Upper lobe of left lung (tissue), 4 donors: ENCODE measurements around the gene E2F7.

ENCODE experiments used
- CTCF ChIP-seq, 6 experiments: fragments of 450-650 bp in 4 of 6; fragments of 200-600 bp in 2 of 6; sonication (generic) in 2 of 6; IDR thresholded peaks; one replicate each; pipeline ENCODE4 v1.5.1; 2016 to 2019; ENCODE audit warnings: antibody characterized with exemption in 6 of 6
- EP300 ChIP-seq, 4 donors: sonication (generic); formaldehyde crosslinking; IDR thresholded peaks; one replicate each; pipeline ENCODE4 v1.5.1; 2017; ENCODE audit warnings: antibody characterized with exemption in 4 of 4, control low read depth in 2 of 4
- POLR2A ChIP-seq, 4 donors: fragments of 450-650 bp; IDR thresholded peaks; one replicate each; pipeline ENCODE4 v1.5.1; 2016 to 2017; ENCODE audit warnings: antibody characterized with exemption in 4 of 4, mild to moderate bottlenecking in 2 of 4

DNA sequence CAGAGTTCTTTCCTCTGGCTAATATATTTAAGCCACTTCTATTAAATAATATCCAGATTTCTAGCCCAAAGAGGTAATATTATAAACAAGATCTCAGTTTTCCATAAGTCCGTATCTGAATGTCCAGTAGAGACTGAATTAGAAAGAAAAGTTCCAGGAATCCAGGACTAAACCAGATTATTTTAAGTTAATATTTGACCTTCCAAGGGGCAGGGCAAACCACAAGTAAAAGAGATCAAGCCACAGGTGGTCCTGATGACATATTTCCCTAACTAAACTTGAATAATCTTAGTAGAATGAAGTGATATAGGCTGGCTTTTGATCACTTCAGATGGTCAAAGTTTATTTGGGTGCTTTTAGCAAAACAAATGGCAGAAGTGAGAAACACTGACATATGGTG is 43.3 kb upstream of the E2F7 start:
- TF ChIP-seq POLR2A (IDR thresholded peaks at IDR 0.05) (no peak), CTCF (IDR thresholded peaks at IDR 0.05) (no peak), EP300 (IDR thresholded peaks at IDR 0.05) (no peak)
